HG03095 (cell line): Measurements from ENCODE around the gene MYDGF.

Experiments used
- ATAC-seq: cut with Tn5 transposase; IDR thresholded peaks from one replicate; pipeline ENCODE4 v1.9.1; 2021; ENCODE audit warnings: moderate library complexity; ENCODE audit not compliant: unreplicated experiment

The MYDGF gene

DNA sequence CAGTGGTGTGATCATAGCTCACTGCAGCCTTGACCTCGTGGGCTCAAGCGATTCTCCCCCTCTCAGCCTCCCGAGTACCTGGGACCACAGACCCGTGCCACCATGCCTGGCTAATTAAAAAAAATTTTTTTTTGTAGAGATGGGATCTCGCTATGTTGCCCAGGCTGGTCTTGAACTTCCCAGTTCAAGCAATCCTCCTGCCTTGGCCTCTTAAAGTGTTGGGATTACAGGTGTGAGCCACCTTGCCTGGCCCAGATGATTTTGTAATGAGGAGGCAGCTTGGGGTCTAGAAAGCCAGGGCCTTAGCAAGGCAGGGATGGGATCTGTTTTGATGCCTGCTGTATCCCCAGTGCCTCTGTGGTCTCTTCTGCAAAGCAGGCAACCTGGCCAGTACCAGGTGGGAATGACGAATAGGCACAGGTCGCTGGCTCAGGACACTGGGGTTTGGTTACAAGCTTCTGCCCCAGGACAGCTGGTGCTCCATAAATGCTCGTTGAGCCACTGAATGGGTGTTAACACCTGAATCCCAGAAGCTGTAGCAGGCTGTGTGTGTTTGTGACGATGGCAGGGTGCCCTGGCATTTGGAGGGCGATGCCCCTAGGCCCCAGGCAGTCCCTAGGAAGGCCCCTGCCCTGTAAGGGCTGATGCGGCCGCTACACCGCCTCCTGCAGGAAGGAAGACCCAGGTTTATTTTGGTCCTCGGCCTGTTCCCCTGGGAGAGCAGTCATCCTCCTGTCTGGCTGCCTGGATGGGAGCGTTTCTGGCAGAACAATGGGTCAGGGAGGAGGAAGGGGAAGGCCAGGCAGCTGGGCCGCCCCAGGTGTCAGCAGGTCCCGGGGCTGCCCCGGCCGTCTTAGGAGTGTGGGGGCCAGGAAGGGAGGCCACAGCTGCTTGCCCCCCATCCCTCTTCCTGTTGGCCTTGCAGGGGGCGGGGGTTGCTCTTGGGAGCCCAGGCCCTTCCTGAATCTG, 22.2 kb downstream of the MYDGF start:
- no peak for ATAC-seq

DNA sequence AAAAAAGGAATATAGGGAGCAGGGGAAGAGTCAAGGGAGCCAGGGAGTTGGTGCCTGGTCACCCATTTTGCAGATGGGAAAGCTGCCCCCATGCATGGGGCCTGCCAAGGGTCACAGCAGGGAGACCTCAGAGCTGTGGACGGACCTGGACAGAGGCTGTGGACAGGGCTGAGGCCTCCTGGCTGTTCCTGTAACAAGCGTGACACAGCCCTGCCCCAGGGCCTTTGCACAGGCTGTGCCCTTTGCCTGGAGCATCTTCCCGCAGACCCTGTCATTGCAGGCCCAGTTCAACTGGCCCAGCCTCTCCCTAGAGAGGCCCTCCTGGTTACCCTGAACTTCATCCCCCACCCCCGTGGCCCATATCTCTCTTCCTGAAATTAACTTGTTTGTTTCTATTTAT, 24.4 kb downstream of the MYDGF start:
- ATAC-seq = no peak

DNA sequence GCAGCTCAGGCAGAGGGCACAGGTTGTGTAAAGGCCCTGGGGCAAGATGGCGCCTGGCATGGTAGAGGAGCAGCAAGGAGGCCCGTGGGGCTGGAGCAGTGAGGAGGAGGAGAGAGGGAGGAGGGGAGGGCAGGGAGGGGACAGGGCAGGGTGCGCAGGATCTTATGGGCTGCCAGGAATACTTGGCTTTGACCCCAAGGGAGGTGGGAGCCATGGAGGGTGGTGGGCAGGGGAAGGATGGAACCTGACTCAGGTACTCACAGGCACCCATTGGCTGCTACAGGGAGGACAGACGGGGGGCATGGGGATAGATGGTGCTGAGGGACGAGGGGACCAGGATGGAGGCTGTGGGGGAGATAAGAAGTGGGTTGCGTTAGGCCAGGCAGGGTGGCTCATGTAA, 27.5 kb downstream of the MYDGF start:
- no peak for ATAC-seq

DNA sequence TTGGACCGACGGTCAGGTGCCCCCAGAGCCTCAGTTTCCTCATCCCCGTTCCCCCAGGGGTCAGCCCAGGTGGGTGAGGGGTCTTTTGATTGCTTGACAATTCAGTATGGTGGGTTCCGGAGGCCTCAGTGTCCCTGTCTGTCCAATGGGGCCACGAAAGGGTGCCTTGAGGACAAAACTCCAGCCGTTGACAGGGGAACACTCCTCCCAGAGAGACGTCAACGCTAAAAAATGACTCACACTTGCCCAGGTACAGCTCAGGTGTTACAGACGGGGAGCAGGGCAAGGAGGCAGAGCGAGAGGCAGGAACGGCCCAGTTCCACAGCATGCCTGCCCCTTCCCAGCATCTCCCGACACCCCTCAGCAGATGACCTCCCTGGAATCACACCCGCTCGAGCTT, 29.0 kb downstream of the MYDGF start:
- ATAC-seq = no peak

DNA sequence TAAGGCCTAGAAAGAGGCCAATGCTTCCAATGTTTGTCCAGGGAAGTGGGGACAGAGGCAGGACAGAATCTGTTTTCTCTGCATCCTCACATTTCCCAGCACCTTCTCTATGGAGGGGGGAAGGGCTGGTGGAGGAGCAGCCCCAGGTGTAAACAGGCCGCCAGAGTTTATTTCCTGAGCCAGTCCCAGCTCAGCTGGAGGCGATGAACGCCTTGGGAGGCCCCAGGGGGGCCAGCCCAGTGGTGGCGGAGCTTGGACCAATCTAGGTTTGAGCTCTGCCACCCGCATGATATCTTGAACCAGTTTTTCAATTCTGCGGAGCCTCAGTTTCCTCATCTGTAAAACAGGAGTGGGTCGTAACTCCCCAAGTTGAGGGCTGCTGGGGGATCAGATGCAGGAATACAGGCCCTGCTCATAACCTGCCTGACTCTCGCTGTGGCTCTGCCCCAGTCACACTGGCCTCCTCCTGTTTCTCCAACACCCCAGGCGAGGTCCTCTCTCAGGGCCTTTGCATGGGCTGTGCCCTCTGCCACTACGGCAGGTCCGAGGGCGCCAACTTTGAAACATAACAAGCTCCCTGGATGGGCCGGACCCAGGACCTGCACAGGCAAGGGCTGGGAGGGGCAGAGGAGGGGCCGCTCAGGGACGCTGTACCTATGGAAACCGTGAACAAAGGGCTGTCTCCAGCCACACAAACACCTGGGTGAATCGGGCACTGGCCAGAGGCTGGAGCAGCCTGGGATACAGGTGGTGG, 29.7 kb downstream of the MYDGF start:
- ATAC-seq = no peak

DNA sequence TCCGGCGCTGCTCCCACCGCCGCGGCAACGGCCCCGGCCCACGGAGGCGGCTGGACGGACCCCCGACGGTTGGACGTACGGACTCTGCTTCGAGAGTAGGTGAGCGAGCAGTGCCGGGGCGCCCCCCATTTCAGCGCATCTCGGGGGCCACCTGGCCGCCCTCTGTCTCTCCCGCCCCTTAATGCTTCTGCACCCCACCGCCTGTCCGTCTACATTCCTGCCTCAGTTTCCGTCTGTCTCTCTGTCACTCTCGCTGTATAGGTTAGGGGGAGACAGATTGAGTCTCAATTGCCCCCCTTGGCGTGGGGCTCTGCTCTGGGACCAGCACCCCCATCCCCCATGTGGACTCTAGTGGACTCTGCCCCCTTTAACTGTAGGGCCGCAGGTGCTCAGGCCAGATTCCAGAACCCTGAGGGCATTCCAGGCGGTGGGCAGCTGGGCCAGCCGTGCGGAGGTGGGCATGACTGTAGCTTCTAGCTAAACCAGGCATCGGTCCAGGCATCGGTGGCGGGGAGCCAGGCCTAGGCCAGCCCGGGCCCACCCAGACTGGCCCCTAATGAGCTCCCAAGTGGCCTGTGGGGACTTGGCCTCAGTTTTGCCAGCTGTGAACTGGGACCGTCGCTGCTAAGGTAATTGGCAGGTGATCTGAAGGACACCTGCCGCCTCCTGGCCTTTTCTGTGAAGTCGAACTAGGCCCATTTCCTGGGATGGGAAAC, 30.5 kb downstream of the MYDGF start:
- ATAC-seq = no peak

DNA sequence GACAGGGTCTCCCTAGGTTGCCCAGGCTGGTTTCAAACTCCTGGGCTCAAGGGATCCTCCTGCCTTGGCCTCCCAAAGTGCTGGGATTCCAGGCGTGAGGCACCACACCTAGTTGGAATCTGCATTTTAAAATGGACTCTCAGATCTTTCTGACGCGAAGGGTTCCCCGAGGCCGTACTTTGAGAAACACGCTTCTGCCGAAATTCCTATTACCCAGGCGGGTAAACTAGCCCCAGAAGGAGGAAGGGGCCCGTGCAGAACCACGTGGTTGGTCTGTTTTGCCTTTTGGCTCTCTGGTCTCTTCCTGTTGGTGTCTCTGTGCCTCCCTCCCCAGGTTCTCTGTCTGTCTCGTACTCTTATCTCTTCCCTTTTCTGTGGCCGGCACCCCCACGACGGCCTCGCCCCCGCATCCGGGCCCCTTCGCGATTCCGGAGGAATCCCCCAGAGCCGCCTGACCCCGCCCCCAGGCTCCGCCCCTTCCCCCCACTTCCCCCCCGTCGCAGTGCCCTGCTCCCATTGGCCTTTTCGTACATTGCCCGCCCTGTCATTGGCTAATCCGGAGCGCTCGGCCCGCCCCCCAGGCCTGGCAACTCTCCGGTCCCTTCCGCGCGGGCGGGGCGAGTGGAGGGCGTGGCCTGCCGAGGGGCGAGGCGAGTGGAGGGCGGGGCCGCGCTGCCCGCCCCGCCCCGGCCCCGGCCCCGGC, 31.2 kb downstream of the MYDGF start, which contains the start of gene TNFAIP8L1:
TNFAIP8L1 (plus strand) TSS at position 689 of the 703 bp plus-strand sequence. CDS start 12,354 bp downstream, outside the sequence.
- ATAC-seq = peak; percentile 61

DNA sequence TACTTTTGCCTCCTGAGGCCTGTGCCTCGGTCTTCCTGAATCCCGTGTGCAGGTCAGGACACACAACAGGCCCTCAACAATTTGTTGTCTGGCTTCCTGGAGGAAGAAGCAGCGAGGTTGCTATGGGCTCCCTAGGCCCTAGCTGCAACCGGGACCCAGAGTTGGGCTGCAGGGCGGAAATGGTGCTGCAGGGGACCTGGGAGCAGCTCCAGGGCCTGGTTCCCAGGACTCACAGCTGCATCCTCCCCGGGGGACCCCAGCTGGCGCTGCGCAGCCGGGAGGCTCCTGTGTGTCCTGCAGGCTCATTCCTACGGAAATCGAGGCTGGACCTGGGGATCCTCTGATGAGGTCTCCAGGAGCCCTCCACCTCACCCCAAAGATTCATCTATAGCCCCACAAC, 31.8 kb downstream of the MYDGF start:
- no peak for ATAC-seq

DNA sequence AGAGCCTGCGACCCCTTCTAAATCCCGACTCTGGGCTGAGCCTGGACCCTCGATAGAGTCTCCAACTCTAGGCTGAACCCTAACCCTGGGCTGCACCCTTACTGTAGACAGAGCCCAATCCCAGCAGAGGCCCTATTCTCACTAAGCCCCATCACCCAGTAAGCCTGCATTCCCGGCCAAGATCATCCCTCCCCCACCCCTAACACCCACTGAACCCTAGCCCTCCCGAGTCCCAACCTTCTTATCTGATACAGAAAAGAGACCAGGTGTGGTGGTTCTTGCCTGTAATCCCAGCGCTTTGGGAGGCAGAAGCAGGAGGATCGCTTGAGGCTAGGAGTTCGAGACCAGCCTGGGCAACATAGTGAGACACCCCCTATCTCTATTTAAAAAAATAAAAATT, 33.4 kb downstream of the MYDGF start:
- ATAC-seq = no peak

DNA sequence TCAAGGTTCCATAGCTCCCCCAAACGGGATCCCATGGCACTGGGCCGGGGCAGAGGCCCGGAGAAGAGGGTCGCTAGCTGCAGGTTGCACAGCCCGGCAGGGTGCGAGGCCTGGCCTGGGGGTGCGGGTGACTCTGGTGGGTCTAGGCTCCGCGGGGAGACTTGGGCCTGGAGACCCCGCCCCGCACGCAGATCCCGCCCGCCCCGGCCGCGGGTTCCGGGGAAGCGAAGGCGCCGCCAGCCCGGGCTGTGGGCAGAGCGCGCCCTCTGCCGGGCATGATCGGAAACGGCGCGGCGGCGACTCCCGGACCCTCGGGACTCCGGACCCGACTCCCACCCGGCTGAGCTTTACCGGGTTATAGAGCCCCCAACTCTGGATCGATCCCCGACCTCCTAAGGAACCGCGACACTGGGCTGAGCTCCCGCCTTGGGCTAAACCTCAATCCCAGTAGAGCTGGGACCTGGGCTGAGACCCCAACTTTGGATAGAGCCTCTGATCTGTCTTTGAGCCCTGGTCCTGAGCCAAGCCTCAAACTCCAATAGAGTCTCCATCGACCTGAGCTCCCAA, 33.9 kb downstream of the MYDGF start:
- no peak for ATAC-seq

DNA sequence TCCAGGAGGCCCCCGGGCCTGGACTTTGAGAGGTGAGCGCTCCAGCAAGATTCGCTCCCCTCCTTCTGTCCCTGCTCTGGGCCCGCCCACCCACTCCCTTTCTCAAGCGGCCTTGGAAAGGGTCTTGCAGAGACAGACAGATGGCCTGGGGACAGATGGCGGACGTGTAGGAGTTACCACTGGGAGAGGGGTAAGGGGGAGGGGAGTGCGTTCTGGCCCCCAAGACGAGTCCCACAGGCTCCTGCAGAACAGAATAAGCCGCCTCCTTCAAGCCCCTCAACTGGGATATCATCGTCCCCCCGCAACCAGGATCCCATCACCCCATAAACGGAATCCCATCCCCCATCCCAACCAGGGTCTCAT, 34.4 kb downstream of the MYDGF start:
- ATAC-seq = no peak

DNA sequence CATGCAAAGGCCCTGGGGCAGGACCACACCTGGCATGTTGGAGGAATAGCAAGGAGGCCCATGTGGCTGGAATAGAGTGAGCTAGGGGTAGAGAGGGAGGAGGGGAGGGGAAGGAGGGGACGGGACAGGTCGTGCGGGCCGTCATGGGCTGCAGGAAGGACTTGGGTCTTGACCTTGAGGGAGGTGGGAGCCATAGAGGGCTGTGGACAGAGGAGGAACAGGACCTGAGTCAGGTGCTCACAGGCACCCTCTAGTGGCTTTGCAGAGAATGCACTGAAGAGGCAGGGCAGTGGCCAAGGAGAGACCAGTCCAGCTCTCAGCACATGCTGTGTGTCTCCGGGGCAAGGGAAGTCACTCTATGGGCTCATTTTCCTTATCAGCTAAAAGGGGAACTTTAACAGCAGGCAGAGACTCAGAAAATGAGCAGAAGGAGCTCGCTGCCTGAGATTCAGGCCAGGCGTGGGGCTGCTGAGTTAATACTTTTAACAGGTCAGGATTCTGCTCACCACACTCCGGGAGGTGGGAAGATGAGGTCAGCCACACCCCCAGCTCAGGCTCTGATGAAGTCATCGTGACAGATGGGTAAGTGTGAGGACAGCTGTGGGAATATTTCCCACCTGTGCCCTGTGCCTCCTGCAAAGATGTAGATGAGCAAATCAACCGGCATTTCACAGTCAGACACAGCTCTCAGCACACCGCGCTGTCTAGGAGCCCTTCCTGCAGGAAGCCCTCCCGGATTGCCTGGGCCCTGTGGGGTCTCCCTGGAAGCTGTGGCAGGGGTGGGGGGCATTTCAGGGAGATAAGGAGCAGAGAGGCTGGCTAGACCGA, 36.8 kb downstream of the MYDGF start:
- no peak for ATAC-seq

DNA sequence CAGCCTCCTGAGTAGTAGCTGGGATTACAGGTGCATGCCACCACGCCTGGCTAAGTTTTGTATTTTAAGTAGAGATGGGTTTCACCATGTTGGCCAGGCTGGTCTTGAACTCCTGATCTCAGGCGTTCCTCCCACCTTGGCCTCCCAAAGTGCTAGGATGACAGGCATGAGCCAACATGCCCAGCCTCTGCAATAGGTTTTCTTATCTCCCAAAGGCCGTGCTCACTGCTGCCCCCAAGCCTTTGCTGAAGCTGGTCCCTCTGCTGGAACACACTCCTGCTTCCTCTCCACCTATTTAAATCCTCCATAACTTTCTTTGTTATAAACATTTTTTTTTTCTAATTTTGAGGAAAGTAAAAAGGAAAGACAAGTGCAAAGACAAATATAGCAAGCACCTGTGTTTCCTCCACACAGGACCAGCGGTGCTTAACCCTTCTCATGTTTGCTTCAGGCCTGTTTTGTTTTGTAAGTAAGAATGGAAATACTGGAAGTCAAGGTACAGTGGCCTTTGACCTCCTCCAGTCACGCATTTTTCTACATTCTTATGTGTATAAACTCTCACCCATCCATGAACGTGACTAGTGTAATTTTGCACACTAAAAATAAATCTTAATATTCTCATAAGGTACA, 45.3 kb downstream of the MYDGF start:
- no peak for ATAC-seq

DNA sequence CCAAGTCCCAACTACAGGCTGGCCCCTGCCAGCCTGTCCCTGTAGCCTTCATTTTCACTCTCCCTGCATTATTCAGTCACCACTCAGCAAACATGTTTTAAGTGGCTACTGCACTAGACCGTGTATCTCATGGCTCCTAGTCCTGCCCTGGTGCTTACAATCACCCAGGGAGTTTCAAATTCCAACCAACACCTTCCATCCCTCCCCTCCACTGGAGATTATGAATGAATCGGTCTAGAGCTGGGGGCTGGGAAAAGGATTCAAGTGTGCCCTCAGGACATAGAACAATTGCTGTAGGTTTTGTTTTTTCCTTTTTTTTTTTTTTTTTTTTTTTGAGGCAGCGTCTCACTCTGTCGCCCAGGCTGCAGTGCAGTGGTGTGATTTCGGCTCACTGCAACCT, 45.8 kb downstream of the MYDGF start:
- ATAC-seq = no peak

DNA sequence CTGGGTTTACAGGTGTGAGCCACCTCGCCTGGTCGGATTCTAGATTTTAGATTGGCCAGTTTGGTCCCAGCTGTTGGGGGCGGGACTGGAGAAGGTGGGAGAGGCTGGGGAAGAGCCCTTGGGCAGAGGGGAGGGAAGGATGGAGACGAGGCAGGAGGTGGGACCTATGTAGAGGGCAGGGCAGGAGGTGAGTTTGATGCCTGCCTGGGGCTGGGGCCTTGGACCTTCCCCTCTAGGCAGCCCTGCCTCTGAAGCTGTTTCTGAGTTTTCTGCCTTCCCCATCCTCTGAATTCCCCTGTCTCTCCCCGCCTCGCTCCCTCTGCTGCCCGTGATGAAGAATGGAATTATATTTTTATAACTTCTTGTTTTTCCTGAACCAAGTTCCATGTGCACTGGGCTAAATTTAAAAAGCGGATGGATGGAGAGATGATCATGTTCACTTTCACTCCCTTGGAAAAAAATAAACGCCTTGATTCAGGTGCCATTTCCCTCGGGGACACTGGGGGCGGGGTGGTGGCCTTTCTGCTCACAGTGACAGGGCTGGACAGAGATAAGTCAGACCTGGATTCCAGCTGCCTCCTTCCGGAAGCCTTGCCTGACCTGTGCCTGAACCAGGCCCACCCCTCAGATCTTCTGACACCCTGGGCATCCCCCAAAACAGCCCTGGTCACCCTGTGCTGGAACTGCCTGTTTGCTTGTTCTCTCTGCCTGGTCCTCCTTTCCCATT, 47.3 kb downstream of the MYDGF start:
- no peak for ATAC-seq

DNA sequence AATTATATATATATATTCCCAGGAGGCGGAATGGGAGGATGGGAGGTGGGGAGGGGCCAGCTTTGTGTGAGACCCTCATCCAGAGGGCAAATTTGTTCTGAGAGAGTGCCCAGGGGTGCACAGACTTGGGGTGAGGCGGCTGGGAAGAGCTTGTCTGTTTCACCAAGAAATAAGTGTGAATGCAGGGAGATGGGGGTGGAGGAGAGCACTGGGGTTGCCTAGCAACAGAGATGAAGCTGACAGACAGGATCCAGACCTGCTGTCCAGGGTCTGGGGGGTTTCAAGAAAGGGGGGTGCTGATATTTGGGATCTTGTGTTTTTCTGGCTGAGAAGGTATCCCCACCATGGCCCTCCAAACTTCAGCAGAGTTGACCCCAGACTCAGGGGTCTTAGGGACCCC, 49.5 kb downstream of the MYDGF start:
- no peak for ATAC-seq

DNA sequence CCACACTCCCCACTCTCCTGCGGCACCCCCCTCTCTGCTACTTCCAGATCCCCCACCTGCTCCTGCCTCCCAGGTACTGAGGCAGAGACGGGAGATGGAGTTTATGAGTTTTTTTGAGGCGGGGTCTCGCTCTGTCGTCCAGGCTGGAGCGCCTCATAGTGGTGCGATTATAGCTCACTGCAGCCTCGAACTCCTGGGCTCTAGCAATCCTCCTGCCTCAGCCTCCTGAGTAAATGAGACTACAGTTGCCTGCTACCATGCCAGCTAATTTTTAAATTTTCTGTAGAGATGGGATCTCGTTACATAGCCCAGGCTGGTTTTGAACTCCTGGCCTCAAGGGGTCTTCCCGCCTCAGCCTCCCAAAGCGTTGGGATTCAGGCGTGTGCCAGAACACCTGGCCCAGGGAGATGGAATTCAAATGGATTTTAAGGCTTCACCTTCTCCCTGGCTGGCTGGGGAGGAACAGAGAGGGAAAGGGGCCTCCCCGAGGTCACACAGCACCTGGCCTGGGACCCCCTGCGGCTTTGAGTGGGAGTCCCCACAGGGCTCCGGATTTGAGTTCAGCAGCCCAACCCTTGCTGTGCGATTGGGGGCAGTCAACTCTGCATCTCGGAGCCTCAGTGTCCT, 50.4 kb downstream of the MYDGF start:
- ATAC-seq = no peak

DNA sequence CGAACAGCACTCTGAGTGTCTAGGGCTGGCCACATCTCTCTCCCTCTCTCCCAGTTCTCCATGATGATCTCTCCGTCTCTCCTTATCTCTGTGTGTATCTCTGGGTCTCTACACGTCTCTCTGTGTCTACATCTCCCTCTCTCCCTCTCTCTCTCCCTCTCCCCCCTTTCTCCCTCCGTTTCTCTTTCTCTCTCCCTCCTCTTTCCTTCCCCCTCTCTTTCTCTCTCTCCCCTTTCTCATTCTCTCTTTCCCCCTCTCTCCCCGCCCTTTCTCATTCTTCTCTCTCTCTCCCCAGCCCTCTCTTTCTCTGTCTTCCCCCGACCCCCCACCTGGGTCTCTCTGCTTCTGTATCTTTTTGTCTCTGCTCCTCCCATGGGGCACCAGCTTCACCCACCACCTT, 52.1 kb downstream of the MYDGF start:
- no peak for ATAC-seq
